ENCODE data around the gene ZNF747. TPM values are rescaled to one million over a fixed set of nuclear protein-coding genes. Genes with fewer than 3 reads are reported as not detected.
A peak's percentile ranks its signal among the peaks of the same experiment; 100 is the strongest.
"Not testable (repeated sequence)": the region's sequence is repeated elsewhere in the genome, so short reads cannot be mapped to it uniquely, and the experiment has no call there.

Gene ZNF747
- total RNA-seq, 1 donor from 2014 or later, result 9.6 TPM

GRCh38 chr16:30535106-30535776, 583 bp upstream of the ZNF747 start:
- DNase-seq (ENCODE audit: low spot score), result no peak

DNA sequence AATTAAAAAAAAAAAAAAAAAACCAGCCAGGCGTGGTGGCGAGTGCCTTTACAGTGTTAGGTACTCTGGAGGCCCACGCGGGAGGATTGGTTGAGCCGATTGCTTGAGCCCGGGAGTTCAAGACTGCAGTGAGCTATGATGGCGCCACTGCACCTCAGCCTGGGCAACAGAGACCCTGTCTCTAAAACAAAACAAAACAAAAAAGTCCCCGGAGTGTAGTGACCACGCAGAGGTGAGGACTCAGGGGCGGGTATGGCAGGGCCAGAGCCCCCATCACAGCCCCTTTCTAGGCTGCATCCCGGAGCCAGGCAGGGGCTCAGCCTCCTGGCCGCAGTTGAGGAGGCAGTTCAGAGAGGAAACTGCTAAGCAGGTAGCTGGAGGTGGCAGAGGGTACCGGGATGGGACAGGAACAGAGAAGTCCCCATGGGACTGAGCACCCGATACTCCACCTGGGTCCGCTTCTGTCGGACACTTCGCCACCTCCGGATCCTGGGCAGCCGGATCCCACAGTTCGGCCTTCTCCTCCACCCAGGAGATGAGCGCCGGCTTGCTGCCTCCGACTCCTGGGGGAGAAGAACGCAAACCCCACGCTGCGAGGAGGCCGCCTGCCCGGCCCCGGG, 800 bp downstream of the ZNF747 start:
- DNase-seq (ENCODE audit: low spot score), result no peak

DNA sequence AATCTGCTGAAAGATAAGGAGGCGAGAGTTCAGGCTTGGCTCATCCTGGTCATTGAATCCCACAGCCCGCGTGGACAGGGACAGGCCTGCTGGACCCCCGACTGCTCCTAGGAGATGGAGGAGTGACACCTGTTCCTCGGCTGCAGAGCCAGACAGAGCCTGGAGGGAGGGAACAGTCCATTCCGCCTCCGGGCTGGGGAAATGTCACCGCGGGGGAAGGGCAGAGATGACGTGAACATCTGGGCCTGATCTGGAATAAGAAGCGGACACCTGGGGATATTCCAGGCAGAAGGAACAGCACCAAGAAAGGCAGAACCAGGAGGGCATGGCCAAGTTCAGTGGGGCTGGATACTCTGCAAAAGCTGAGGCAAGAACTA, 1.5 kb downstream of the ZNF747 start:
- no peak for DNase-seq (ENCODE audit: low spot score)

GRCh38 chr16:30532285-30533145, 2.1 kb downstream of the ZNF747 start:
- DNase-seq (ENCODE audit: low spot score), result no peak

- DNase-seq (ENCODE audit: low spot score), result no peak
Observed at GRCh38 chr16:30530163-30531037, 4.3 kb downstream of the ZNF747 start.

DNA sequence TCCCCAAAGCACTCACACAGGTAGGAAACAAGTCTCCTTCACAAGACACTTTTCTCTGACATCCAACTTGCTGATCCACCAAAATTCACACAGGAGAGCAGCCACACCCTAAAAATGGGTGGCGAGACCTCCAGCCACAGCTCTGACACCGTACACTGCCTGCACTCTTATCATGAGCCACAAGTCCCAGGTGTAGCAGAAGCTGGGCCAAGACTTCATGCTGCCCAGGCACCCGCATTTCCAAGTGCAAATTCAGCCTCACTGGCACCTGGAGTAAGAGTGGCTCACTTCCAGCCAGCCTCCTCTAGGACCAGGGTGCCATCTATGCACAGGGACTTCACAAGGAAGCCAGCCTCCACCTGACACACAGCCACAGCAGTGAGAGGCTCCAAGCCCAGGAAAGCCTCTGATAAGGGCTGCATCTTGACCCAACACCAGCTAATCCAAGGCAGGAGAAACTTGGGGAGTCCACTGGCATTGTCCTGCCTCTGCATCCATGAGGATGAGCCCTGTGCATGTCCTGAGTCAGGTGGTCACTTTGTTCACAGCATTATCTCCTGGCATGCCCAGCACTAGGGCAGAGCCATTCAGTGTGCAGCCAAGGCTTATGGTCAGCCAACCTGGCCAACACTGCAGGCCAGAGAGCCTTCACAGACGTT, 5.7 kb downstream of the ZNF747 start:
- DNase-seq (ENCODE audit: low spot score), result no peak

DNA sequence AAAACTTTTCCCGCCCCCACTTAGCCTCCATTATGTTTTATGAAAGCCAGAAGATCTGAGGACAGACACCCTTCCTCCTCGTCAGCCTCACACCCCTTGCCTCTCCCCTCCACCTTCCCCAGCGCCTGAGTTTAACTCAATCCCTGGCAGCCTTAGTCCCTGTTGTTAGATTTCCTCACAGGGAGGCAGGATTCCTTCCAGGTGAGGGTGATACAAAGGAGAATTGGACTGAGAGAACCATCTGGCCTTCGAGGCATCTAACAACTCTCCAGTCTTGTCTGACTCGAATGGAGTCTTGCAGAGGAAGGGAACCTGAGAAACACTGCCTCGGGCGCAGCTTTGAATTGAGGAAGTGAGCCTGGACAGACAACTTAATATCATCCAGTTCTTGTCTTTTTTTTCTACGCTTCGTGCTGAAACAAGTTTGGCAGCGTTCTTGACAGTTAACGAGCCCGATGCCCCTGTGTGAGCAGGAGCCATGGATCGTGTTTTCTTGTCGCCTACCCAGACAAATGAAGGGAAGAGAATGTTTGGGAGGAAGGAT, 7.0 kb downstream of the ZNF747 start:
- no peak for DNase-seq (ENCODE audit: low spot score)

DNA sequence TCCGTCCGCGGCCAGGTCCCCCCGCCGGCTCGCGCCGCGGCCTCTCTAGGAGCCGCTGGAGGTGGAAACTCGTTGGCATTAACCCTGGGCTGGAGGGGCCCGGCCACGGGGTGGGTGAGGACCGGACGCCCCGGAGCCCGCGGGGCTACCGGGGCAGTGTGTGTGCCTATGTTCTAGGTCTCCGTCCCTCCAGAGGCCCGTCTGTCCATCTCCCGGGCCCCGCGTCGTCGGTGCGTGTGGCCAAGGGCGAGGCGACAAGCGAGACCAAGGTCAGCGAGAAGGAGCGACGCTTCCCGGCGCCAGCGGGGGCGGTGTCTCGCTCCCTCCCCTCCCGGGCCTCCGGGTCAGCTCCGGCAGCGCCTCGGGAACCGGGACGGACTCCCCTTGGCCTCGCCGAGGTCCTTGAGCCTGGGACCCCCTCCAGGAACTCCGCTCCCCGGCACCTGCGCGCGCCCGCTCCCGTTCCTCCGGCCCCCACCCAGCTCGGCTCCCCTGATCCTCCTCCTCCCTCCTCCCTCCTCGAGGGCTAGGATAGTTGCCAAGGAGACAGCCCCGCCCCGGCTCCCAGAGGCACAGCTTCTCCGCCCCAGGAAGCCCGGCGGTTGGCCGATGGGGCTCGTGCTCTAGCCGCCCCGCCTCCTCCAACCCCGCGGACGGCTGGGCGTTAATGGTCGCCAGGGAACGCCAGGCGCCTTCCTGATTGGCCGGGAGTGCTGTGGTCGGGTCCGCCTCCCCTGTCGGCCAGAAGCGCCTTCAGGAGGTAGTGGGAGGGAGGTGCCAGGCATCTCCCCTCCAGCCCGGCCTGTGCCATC, 7.6 kb downstream of the ZNF747 start:
- DNase-seq (ENCODE audit: low spot score), result peak; percentile 99

DNA sequence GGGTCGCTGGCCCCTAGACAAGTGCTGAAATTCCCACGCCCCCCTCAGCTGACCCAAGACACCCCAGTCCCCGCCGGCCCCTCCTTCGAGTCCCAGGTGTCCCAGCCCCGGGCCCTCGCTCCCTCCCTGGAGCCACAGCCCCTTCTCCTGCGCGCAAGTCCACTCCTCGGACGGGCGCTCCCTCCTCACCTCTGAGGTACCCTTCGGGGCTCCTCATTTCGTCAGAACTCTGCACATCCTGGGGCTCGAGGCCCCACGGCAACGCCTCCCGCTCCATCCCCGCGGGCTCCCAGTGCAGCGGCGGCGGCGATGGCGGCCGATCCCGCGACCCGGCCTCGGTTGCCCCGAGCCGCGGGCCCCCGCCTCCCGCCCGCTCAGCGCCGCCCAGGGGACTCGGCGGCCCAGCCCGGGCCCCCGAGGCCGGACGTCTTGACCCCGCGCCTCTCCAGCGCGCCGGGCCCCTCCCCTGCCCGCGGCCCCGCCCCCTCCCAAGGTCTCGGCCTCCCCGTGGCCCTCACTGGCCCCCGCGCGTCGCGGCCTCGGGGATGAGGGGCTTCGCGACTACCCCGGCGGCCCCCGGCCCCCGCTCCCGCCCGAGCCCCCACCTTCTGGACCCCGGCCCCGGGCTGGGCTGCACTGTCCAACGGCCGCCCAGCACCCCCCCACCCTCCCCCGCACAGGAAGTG, 8.4 kb downstream of the ZNF747 start, which contains the start of gene ZNF768:
Gene ZNF768 (minus strand): TSS at position 430 of the 686 bp plus-strand sequence. CDS start 153 bp downstream, at position 277.
- DNase-seq (ENCODE audit: low spot score), result no peak

DNA sequence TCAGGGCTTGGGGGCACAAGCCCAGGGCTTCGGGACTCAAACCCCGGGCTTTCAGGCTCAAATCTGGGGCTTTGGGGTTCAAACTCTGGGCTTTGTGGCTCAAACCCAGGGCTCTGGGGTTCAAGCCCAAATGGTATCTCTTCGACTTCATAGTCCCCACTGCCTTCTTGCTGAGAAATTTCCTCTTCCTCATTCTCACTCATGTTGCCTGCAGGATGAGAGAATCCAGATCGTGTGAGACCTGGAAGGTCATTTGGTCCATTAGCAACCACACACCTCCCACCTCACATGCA, 8.9 kb downstream of the ZNF747 start:
- DNase-seq (ENCODE audit: low spot score), result no peak

- no peak for DNase-seq (ENCODE audit: low spot score)
Observed at GRCh38 chr16:30524575-30525568, 9.8 kb downstream of the ZNF747 start.

DNA sequence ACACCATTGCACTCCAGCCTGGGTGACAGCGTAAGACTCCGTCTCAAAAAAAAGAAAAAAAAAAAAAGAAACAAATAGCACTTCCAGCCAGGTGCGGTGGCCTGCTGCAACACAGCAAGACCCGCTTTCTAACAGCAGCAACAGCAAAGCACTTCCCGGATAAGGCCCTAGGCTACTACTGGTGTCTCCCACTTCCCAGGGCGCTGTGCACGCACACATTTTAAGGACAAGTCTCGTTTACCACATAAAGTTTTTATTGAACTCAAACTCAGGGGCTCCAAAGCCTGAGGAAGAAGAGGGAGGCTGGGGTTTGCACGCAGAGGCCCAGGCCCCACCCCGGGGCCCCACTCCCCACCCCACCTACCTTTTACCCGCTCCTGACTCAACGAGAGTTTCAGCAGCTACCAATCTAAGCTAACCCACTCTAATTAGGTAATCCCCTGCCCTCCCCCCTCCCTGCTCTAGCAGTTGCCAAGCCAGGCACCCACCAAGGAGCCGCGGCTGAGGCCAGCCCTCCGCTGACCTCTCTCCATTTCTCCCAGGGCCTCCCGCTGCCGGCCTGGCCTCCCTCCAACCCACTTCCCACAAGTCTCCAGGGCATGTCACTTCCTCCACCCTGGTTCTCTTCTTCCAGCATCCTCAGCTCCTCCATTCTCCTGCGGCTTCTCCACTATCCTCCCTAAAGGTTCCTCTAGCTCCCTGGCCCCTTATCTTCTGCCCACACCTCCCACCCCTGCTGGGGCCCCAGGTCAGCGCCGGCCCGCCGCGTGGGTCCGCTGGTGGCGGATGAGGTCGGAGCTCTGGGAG, 10.7 kb downstream of the ZNF747 start:
- no peak for DNase-seq (ENCODE audit: low spot score)

DNA sequence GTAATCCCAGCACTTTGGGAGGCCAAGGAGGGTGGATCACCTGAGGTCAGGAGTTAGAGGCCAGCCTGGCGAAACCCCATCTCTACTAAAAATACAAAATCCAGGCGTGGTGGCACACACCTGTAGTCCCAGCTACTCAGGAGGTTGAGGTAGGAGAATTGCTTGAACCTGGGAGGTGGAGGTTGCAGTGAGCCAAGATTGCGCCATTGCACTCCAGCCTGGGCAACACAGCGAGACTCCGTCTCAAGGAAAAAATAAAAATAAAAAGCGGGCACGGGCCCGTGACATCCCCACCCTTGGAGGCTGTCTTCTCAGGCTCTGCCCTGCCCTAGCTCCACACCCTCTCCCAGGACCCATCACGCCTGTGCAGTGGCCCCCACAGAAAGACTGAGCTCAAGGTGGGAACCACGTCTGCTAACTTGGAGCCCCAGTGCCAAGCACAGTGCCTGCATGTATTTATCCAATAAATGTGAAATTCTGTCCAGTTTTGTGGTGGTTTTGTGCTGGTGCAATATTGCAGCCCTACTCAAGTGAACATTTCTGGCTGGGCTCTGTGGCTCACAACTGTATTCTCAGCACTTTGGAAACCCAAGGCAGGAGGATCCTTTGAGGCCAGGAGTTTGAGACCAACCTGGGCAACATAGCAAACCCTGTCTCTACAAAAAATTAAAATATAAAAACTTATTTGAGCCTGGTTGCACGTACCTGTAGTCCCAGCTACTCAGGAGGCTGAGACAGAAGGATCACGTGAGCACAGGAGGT, 11.8 kb downstream of the ZNF747 start:
- not testable (repeated sequence) for DNase-seq (ENCODE audit: low spot score)

DNA sequence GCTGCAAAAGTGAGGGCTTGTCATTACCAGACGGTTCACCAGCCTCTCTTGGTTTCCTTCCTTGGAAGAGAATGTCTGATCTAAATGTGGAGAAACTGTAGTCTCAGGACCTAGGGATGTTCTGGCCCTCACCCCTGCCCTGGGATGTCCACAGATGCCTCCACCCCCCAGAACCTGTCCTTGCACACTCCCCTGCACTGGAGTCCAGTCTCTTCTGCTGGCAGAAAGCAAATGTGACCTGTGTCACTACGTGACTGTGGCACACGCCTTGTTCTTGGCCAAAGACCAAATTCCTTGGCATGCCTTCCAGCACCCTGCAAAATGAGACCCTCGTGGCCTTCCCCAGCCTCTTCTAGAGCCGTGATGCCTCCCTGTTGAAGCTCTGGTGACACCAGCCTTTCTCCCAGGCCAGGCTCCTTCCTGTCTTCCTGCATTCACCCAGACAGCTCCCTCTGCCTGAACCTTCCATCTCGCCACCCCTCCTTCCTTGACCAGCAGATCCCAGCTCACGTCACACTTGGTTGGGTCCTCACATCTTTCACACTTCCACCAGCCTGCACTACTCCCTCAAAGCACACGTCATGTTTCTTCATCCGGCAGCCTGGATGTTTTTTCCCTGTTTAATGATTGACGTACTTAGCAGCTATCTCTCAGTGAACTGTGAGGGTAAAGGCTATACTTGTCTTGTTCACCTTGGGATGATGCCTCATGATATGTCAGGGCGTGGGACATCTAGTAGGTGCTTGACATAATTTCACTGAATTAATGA, 12.6 kb downstream of the ZNF747 start:
- DNase-seq (ENCODE audit: low spot score), result no peak

DNA sequence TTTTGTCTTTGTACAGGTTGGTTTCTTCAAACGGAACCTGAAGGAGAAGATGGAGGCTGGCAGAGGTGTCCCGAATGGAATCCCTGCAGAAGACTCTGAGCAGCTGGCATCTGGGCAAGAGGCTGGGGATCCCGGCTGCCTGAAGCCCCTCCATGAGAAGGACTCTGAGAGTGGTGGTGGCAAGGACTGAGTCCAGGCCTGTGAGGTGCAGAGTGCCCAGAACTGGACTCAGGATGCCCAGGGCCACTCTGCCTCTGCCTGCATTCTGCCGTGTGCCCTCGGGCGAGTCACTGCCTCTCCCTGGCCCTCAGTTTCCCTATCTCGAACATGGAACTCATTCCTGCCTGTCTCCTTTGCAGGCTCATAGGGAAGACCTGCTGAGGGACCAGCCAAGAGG, 13.2 kb downstream of the ZNF747 start:
- no peak for DNase-seq (ENCODE audit: low spot score)
